ENCODE measurements around the gene TRIM54.
"Not testable (repeated sequence)": the region's sequence is repeated elsewhere in the genome, so short reads cannot be mapped to it uniquely, and the experiment has no call there.

TRIM54 gene

DNA sequence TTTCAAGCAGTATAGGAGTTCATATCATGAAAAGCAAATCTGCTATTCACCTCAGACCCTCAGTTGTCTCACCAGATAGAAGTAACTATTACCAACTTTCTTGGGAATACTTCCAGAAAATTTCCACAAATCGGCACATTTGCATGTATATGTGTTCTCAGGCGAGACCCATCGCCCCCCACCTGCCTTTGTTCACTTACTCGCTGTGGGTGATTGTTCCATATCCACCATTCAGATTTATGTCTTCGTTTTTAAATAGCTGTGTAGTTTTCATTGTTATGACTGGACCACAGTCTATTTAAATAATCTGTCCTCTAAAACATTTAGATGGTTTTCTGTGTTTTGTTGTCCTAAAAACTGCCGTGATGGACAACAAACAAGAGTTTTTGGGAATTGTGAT, 3.3 kb downstream of the TRIM54 start:
- DNase-seq = no peak

DNA sequence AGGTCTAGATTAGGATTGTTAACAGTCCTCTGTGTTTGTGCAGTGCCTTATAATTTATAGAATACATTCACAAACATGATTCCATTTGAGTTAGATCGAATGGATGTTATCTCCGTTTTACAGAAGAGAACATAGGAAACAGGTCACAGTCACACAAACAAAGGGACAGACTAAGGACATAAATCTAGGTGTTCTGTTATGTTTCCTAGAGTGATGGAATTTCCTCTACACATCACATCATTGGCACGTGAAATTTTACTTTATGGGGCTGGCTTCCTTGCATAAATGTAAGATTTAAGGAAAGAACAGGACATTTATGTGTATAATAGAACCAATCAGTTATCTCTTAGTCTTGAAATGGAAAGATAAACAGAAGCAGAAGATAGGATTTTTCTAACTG, 6.4 kb downstream of the TRIM54 start:
- DNase-seq = no peak

GRCh38 chr2:27290549-27290948, 8.3 kb downstream of the TRIM54 start:
- no peak for DNase-seq

DNA sequence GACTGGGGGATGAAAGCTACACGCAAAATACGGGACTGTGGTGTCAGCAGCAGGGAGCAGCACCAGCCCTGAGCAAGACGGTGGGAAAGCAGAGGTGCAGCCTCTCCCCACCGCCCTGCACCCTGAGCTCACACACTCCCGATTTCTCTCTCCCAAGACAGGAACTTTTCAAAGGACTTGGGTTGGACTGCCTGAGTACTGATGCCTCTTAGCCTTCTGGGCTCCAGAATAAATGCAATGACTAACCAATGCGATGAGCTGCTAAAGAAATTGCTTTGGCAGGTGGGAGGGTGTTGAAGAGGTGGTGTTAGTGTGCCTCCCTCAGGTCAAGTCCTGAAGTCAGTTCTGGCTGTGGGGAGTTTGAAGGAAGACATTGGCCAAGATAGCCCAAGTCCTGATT, 9.6 kb downstream of the TRIM54 start:
- DNase-seq = no peak

DNA sequence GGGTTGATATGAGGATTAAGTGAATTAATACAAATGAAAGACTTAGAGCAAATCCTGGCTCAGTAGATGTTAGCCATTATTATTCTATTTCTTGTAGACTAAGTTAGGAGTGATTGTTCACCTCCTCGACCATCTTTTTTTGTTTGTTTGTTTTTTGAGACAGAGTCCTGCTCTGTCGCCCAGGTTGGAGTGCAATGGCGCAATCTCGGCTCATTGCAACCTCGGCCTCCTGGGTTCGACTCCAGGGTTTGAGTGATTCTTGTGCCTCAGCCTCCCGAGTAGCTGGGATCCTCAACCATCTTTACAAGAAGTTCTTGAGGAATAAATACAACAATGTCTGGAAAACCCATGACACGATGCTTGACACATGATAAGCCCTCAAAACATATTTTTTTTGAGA, 12.7 kb downstream of the TRIM54 start:
- DNase-seq = no peak

- DNase-seq = no peak
Measured at GRCh38 chr2:27296481-27296880, 14.3 kb downstream of the TRIM54 start.

- DNase-seq = no peak
Measured at GRCh38 chr2:27297195-27297594, 15.0 kb downstream of the TRIM54 start.

DNA sequence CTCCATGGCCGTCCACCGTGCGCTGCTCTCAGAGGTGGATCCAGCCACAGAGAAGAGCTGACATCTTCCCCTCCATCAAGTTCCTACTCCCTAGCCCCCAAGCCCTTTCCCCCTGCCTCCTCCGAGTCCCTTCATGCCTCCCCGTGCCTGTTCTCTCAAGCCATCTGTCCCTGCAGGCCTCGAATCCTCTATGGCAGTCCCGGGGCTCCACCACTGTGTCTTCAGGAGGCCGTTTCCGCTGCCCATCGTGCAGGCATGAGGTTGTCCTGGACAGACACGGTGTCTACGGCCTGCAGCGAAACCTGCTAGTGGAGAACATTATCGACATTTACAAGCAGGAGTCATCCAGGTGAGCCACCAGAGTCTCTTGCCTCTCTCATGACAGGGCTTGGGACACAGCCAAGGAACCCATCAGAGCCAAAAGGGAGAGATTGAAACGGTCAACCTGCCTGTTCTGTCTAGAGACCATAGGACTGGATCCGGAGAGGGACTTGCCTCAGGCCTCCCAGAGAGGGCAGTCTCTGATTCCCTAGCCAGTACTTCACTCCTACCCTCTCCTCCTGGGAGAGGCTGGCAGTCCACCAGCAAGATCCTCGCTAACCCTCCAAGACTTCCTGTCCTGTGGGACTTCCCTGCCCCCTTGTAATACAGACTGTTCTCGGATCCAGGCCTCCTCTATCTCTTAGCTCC, 16.3 kb downstream of the TRIM54 start:
- DNase-seq = no peak

DNA sequence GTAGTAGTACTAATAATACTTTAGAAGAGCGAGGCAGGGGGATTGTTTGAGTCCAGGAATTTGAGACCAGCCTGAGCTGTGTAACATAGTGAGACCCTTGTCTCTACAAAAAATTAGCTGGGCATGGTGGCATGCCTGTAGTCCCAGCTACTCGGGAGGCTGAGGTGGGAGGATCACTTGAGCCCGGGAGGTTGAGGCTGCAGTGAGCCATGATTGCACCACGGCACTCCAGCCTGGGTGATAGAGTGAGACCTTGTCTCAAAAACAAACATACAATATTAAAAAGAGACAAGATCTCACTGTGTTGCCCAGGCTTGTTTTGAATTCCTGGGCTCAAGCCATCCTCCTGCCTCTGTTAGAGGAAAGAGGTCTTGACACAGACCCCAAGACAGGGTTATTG, 18.4 kb downstream of the TRIM54 start:
- not testable (repeated sequence) for DNase-seq

DNA sequence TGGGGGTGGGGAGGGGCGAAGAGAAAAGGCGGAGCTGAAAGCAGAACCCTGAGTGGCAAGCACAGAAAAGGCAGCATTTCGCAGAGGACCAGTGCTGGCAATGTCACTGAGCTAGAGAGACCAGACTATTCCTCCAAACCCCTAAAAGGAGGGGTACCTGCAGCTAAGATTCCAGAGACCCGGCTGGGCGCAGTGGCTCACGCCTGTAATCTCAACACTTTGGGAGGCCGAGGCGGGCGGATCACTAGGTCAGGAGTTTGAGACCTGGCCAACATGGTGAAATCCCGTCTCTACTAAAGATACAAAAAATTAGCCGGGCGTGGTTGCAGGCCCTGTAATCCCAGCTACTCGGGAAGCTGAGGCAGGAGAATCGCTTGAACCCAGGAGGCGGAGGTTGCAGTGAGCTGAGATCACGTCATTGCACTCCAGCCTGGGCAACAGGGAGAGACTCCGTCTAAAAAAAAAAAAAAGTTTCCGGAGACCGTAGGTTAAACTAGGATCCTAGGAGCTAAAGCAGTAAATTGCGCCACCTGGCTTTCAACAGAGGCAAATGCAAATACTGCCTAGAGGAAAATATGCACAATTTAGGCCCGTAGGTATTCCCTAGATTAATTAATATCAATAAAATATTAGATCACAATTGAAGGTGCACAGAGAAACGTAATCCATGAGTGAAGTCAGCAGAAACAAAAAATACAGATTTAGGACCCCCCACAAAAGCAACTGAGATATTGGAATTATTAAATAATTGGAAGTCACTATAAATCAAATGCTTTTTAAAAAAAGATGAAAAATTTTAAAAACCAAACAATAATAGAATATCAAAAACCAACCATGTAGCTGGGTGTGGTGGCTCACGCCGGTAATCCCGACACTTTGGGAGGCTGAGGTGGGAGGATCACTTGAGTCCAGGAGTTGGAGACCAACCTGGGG, 21.1 kb downstream of the TRIM54 start:
- peak in 3 of 5 experiments; percentile 22 to 69 (median 39) for DNase-seq

DNA sequence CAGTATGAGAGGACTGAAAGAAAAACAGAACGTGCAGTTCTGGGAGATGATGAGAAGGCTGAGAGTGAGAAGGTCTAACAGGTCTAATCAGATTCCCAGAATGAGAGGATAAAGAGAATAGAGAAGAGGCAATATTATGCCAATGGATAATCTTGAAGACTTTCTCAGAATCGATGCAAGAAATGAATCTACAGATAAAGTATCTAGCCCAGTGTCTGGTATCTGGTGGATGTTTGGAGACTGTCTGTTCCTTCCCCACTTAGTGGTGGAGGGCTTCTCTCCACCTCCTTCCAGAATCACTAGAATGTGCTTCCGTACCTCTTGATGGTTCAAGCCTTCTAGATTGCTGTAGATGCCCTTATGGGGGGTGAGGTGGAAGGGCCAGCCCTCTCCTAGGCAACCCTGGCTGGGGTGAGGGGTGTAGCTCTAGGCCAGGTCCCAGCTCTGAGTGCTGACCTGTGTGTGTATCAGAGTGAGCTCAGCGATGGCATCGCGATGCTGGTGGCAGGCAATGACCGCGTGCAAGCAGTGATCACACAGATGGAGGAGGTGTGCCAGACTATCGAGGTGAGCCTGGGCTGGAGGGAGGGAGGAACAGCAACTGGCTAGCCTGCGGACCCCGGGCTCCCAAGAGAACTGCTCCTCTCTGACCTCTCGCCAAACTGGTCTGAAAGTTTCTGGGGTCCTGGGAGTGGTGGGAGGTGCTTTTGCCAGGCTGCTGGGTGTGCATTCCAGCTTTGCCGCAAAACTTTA, 22.4 kb downstream of the TRIM54 start:
- DNase-seq = no peak

GRCh38 chr2:27305516-27305915, 23.3 kb downstream of the TRIM54 start:
- DNase-seq = no peak

DNA sequence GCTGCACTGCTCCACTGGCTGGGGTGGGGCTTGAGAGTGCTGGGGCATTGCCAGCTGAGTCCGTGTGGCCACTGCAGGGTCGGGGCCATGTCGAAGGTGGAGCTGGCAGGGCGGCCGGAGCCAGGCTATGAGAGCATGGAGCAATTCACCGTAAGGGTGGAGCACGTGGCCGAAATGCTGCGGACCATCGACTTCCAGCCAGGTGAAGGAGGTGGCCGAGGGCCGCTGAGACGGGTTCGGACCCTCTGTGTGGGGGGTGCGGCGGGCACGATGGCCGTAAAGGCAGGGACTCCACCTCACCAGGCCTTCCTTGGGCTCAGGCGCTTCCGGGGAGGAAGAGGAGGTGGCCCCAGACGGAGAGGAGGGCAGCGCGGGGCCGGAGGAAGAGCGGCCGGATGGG, 23.9 kb downstream of the TRIM54 start:
- no peak for DNase-seq

- DNase-seq = peak in 2 of 5 experiments; percentile 19 to 33
Measured at GRCh38 chr2:27306573-27307286, 24.5 kb downstream of the TRIM54 start.

GRCh38 chr2:27307287-27307544, 25.0 kb downstream of the TRIM54 start:
- no peak for DNase-seq

GRCh38 chr2:27307545-27308358, 25.5 kb downstream of the TRIM54 start:
- DNase-seq = no peak

DNA sequence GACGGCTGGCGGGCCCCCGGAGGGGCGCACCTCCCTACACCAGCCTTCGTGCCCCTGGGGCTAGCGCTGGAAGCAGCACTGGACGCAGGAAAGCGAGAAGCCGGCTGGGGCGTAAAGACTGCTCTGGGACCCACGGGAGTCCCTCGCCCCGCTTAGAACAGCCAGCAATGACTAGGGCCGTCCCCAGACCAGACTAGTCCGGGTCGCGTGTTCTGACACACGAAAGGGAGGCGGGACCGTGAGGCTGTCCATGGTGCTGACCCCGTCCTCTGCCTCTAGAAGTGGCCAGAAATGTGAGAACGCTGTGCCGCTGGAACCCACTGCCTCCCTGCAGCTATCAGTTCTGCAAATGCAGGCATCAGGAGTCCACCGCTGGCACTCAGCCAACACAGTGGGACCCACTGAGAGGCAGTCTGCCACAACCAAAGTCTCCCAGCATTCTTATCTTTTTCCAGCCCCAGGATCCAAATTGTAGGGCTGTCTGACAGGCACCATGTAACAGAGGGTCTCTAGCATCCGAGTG, 26.2 kb downstream of the TRIM54 start, which contains the start of gene UCN:
TSS of gene UCN (minus strand) at position 87 of the 523 bp plus-strand sequence. CDS start 550 bp downstream, outside the sequence.
- no peak for DNase-seq

- DNase-seq = no peak
Measured at GRCh38 chr2:27309651-27310050, 27.4 kb downstream of the TRIM54 start.

DNA sequence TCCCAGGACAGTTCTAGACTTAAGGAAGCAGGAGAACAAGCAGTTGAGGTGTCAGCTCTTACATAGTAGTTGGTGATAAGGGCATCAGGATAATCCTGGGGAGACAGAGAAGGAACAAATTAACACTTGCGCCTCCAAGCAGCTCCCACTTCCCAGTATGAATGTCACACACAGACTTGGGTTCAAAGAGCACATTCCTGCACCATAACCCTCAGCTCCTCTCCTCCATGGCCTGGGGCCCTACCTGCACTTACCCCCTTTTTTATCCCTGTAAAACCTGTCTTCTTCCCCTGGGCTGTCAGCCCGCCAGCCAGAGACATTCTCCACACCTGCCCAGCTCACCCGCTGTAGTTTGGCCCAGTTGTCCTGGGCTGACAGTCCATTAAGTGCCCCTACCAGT, 29.9 kb downstream of the TRIM54 start:
- DNase-seq = no peak

GRCh38 chr2:27313882-27314645, 31.8 kb downstream of the TRIM54 start:
- DNase-seq = no peak

DNA sequence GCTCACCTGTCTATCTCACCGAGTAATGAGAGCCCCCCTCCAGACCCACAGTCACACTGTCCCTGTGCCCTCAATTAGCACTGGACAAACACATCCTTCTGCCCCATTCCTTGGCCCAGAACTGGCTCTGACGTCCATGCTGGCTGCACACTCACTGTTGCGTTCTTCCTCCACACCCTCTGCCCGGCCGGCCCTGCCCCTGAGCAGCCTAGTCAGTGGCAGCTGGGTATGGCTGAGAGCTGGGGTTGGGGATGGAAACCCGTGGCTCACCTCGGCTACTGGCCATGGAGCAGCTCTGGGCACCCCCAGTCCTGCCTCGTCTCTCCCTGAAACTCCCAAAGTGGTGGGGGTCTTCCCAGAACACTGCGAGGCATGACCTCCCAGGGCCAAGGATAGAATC, 32.5 kb downstream of the TRIM54 start:
- DNase-seq = no peak
